CD4-positive, alpha-beta T cell treated with Interleukin-6 at 100 ng/mL for 8 hours (primary cell): ENCODE results near the gene CAMK2B.

ENCODE experiments used
- DNase-seq: peaks from one replicate; pipeline ENCODE4 v3.0.0-alpha.2; 2020; ENCODE audit warnings: mixed read lengths, low spot score

The CAMK2B gene

GRCh38 chr7:44329888-44330287 is 4.5 kb upstream of the CAMK2B start:
- DNase-seq: no peak

- DNase-seq: no peak
Observed at GRCh38 chr7:44329081-44329480, 3.7 kb upstream of the CAMK2B start.

GRCh38 chr7:44327981-44328380 is 2.6 kb upstream of the CAMK2B start:
- DNase-seq: no peak

DNA sequence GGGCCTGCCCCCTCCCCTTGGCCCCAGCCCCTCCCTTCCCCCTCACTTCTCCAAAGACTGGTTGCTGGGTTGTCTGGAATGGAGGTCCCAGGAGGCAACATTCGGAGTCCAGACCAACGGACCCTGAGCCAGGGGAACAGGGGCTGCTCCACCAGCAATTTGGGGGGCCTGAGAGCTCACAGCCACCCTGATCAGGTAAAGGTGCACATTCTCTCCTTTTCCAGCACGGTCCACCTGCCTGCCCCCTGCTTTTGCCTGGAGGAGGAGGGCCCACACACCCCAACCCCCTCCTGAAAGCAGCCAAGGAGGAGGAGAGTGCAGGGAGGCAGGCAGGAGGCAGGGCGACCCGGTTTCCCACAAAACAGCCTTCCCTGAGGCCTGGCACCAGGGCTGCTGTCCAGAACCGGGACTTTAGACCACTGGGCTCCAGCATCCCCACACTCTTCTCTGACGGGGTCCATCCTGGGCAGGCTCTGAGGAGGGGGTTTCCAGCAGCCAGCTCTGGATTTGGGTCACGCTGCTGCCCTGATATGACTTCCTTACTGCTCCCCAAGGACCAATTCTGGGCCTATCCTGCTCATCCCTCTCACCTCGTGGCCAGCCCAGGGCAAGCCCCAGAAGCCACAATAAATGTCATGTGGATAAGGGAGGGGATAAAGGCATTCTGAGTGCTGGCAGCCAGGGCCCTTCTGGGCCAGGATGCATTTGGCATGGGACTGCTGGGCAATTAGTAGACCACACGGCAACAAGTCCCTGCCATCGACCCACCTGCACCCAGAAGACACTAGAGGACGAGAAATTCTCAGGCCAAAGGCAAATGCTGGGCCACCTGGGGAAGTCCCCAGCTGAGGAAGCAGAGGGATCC is 1.1 kb upstream of the CAMK2B start:
- DNase-seq: no peak

DNA sequence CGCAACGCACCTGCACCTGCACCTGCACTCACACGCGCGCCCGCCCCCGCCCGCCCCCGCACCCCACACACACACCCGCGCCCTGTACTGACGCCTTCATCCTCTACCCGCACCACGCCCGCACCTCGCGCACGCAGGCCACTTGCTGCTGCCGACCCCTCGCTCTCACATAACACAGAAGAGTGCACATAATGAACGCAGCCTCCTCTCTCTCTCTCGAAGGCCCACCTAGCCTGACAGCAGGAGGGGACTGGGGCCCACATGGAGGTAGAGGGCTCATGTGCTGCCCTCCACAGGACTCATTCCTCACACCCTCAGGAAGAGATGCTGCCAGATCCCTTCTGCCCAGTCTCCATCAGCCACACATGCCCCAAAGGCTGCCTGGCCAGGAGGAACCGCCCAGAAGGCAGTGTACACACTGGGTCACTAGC is 432 bp upstream of the CAMK2B start:
- DNase-seq: no peak

DNA sequence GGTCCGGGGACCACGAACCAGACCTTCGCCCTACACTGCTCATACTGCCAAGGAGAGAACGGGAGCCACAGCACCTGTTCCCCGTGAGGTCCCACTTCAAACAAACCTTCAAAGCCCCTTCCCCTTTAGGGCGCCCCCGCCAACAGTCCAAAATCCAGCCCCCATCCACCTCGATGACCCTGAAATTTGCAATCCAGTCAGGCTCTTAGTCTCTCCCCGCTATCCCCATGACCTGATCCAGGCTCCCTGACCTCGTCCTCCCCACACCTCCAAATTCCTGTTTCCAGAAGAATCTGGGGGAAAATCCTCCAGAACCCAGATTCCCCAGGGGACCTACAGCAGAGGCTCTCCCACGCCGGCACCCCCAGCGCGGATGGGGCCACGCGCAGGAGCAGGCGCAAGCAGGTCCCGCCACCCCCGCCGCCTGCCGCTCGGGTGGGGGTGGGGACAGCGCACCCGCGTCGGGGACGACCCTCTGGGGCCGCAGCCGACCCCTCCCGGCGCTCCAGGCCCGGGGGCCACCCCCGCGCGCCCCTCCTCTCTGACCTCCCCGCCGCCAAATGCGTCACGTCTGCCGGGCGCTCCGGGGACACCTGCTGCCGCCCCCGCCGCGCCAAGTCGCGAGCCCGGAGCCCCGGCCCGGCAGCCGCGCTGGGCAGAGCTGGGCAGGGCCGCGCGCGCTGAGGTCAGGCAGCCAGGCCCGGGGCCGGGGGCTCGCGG is 753 bp downstream of the CAMK2B start:
- DNase-seq: no peak

DNA sequence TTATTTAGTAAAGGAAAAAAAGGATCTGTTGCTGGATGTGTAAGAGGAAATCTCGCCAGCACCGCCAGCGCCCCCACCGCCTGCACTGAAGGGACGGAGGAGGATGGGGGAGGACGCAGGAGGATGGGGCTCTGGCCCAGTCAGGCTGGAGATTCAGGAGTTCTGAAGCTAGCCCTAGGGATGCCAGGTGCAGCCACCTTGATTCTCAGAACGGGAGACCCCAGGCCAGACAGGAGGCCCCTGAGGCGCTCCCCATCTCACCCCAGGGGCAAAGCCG is 1.3 kb downstream of the CAMK2B start:
- no peak for DNase-seq

GRCh38 chr7:44323381-44324203 is 1.8 kb downstream of the CAMK2B start:
- DNase-seq: no peak

- DNase-seq: no peak
Observed at GRCh38 chr7:44322631-44323363, 2.6 kb downstream of the CAMK2B start.

DNA sequence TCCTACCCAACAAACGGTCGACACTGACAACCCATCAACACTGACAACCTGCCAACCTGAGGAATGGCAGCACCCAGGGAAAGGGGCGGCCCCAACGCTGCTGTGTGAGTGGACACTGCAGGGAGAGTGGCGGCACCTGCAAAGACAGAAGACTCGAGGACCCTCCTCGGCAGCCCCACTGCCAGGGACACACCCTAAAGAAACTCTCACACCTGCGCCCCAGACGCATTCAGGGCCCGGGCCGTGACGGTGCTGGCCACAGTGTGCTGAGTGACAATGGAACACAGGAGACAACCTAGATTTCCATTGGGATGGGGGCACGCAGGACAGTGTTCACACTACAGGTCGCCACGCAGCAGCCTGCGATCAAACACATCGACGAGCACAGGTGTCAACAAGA is 3.6 kb downstream of the CAMK2B start:
- DNase-seq: no peak

GRCh38 chr7:44320794-44321371 is 4.5 kb downstream of the CAMK2B start:
- DNase-seq: no peak

GRCh38 chr7:44320141-44320540 is 5.3 kb downstream of the CAMK2B start:
- no peak for DNase-seq

- DNase-seq: no peak
Observed at GRCh38 chr7:44318332-44318731, 7.1 kb downstream of the CAMK2B start.

DNA sequence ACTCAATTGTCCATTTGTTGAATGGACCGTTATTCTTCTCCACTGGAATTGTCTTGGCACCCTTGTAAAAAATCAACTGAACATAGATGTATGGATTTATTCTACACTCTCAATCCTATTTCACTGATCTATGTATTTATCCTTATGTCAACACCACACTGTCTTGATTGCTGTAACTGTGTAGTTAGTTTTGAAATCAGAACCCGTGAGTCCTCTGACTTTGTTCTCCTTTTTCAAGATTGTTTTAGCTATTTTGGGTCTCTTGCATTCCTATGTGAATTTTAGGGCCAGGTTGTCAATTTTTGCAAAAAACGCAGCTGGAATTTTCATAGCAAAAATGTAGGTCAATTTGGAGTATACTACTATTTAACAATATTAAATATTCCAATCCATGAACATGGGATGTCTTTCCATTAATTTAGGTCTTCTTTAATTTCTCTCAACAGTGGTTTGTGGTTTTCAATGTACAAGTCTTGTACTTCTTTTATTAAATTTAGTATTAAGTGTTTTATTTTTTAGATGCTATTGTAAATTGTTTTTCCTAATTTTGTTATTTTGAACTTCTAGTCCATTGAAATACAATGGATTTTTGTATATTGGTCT is 10.0 kb downstream of the CAMK2B start:
- no peak for DNase-seq

DNA sequence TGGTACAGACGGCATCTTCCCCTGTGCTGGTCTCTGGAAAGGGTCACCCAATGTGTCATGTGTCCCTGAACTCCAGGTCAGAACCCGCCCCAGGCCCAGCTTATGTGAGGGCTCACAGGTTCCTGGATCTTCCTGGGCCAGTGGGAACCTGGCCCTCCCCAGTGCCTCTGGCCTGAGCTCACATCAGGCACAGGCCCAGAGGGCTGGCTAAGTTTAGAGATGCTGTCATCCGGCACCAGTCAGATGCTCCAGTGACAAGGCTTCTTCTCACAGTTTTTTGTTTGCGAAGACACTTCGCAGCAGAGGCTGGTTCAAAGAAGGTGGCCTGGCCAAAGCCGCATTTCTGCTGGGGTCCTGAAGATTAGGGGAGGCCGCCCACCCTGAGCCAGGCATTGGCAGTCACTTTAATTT is 11.8 kb downstream of the CAMK2B start:
- DNase-seq: no peak

DNA sequence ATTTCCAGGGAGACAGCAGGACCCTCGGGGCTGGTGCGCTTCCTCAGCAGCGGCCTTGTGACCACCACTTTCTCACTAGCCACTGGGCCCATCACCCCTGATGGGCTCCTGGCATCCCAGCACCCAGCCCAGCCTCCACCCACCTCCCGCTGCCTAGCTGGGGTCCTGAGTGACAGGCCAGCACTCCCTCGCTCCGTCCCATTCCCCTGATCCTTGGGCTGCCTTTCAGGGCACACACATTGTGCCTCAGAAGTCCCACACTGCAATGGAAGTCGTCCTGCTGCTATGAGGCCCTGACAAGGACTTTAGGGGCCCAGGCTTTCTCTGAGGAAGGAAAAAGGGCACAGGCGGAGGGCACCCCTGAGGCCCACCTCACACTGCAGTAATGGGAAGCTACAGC is 12.4 kb downstream of the CAMK2B start:
- no peak for DNase-seq

DNA sequence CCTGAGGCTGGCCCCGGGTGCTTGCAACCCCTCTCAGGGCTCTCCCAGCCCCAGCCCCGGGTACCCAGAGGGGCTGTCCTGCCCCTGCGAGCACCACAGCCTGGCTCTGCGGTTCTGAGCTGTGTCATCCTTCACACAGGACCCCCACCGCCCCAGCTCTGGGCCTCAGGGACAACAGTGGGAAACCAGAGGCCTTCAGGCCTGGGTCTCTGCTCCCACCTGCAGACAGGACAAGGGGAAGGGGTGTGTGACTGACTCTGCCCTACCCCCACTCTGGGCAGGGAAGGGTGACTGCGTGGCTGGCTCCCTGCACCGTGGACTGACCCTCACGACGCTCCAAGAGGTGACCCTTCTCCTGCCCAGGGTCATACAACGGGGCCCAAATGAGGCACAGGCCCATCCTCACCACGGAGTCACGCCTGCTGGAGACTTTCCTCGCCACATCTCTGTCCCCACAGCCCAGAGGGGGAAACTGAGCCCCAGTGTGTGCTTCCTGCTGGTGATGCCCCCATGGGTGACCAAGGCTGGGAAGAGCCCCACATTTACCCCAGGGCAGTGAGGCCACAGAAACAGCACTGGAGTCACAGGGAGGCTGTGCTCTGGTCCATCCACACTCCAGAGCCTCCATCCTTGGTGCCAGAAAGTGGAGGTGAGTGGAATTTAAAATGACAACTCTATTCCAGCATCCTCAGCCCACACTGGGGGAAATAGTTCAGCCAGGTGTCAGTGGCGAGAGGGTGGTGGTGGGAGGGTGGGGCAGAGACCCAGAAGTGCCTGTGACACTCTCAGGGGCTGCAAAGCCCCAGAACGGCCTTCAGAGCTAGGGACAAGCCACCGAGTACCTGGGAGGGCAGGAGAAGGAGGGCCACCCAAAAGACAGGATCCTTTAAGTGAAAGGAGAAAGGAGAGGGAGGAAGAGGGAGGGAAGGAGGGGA is 13.6 kb downstream of the CAMK2B start:
- no peak for DNase-seq

DNA sequence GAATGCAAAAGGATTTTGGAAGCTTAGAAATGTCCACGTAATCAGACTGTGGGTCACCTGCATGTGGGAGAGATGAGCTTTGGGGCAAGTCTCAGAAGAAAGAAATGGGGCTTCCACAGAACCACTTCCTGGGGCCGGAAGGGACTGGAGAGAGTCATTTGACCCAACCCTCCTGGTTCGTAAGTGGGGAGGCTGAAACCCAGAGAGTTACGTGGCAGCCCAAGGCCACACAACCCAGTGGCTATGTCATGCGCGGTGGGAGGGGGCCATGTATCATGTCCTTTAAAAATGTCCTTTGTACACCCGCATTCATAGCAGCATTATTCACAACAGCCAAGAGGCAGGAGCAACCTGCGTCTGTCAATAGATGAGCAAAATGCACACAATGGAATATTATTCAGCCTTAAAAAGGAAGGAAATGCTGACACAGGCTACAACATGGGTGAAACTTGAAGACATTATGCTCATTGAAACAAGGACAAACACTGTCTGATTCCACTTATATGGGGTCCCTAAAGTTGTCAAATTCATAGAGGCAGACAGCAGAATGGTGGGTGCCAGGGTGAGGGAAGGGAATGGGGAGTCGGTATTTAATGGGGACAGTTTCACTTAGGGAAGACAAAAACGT is 15.1 kb downstream of the CAMK2B start:
- DNase-seq: no peak

DNA sequence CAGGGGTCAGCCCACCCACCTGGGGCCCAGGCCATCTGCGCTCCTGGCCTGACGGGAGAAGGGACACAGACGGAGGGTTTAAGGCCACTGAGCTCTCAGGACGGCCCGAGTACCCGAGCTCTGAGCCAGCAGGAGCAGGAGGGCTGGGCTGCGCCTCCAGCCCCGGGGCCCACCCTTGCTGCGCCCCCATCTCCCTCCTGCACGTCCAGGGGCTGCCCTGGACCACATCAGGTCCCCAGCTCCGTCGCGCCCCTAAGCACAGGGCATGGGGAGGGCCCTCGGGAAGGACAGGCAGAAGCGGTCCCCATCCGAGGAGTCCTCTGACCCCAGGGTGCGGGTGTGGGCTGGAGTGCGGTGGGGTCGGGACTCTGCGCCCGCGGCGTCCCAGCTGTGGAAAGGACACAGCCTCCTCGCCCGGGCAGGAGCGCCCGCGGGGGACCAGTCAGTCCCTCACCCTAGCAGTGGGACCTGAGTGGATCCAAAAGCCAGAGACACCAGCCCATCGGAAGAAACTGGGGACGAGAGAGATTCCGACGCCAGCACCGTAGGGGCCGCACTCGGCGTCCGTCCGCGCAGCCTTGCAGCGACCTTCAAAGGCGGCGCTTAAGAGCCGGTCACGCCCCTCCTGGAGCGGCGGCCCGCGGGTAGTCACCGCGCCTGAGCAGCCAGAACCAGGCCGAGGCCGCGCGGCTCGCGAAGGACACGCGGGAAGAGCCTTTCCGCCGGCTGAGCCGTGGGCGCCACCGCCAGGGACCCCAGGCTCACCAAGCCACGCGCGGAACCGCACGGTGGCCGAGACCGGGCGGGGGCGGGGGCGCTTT is 15.9 kb downstream of the CAMK2B start:
- DNase-seq: no peak
